ENCODE results near the gene SMPD3. TPM values are rescaled to one million over a fixed set of nuclear protein-coding genes. Genes with fewer than 3 reads are reported as not detected.

Gene SMPD3
- total RNA-seq, 1 experiment from 2014 or later, result not detected

DNA sequence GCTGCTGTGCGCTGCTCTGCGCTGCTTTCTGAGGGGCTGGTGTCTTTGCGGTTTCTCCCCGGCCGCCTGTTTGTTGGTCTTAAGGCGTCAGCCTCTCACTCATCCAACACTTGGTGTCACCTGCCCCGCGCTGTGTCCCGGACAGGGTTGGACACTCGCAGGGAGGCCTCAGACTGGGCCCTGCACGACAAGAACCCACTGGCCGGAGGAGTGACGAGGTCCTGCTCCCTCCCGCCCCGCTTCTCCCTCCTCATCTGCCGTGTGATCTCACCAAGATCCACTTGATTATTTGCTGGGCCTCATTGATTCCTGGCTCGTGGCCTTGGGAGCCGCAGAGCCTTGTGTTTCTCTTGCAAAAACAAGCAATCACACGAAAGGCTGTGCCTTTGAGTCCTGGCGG, 80.9 kb downstream of the SMPD3 start:
- H3K36me3 Mint-ChIP-seq (ENCODE audit: insufficient read depth, unreplicated experiment), result no peaks in the 10 kb centered on the region
- no peaks in the 10 kb centered on the region for H3K9me3 Mint-ChIP-seq (ENCODE audit: unreplicated experiment)
- peaks cover 5% of the 10 kb centered on the region for H3K4me1 Mint-ChIP-seq (ENCODE audit: insufficient read depth, unreplicated experiment)
- intact Hi-C loops (cut with micrococcal nuclease), result no loop called here
- no TSS peak for BruUV-seq (replicated peaks)
- H3K27ac Mint-ChIP-seq (ENCODE audit: low read depth, unreplicated experiment), result no peak overlapping the region
- no peak for DNase-seq (ENCODE audit: unreplicated experiment)
- TF ChIP-seq, protein P1, sequence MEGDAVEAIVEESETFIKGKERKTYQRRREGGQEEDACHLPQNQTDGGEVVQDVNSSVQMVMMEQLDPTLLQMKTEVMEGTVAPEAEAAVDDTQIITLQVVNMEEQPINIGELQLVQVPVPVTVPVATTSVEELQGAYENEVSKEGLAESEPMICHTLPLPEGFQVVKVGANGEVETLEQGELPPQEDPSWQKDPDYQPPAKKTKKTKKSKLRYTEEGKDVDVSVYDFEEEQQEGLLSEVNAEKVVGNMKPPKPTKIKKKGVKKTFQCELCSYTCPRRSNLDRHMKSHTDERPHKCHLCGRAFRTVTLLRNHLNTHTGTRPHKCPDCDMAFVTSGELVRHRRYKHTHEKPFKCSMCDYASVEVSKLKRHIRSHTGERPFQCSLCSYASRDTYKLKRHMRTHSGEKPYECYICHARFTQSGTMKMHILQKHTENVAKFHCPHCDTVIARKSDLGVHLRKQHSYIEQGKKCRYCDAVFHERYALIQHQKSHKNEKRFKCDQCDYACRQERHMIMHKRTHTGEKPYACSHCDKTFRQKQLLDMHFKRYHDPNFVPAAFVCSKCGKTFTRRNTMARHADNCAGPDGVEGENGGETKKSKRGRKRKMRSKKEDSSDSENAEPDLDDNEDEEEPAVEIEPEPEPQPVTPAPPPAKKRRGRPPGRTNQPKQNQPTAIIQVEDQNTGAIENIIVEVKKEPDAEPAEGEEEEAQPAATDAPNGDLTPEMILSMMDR (IDR thresholded peaks at IDR 0.05; ENCODE audit: unreplicated experiment), result no peak
- POLR2A ChIA-PET, result interaction anchor here (0.6 kb wide), 1 partner anchor 67 kb away, joined by 3 read pairs; no protein-coding TSS in a partner anchor
- H3K4me3 Mint-ChIP-seq (ENCODE audit: unreplicated experiment), result no peak overlapping the region
- peaks cover 19% of the 10 kb centered on the region for H3K27me3 Mint-ChIP-seq (ENCODE audit: insufficient read depth, unreplicated experiment)
- CTCF ChIA-PET, result interaction anchor here (0.5 to 1.8 kb wide), 3 partner anchors 143 to 909 kb away, joined by 3 to 9 read pairs (median 5); no protein-coding TSS in a partner anchor

DNA sequence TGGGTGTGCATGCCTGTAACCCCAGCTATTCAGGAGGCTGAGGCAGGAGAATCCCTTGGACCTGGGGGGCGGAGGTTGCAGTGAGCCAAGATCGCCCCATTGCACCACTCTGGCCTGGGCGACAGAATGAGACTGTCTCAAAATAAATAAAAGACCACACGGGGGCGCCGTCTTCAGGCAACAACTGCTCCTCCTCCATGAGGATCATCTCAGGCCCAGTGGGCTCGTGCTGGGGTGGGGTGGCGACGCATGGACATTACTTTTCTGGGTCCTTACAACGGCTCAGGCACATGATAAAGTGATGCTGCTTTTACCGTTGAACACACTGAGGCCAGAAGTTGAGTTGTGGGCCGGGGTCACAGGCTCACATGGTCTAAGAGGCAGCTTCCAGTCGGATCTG, 81.3 kb downstream of the SMPD3 start:
- Mint-ChIP-seq H3K36me3 (ENCODE audit: insufficient read depth, unreplicated experiment) (no peaks in the 10 kb centered on the region), H3K27me3 (ENCODE audit: insufficient read depth, unreplicated experiment) (peaks cover 15% of the 10 kb centered on the region), H3K27ac (ENCODE audit: low read depth, unreplicated experiment) (no peak overlapping the region), H3K9me3 (ENCODE audit: unreplicated experiment) (no peaks in the 10 kb centered on the region), H3K4me3 (ENCODE audit: unreplicated experiment) (no peak overlapping the region), H3K4me1 (ENCODE audit: insufficient read depth, unreplicated experiment) (peaks cover 5% of the 10 kb centered on the region)
- CTCF ChIA-PET, result interaction anchor here (0.6 to 1.8 kb wide), 9 partner anchors 12 to 250 kb away, joined by 3 to 9 read pairs (median 3); no protein-coding TSS in a partner anchor
- peak; percentile 57 for DNase-seq (ENCODE audit: unreplicated experiment)
- no TSS peak for BruUV-seq (replicated peaks)
- POLR2A ChIA-PET, result no interaction called here
- TF ChIP-seq, protein P1 (IDR thresholded peaks at IDR 0.05; ENCODE audit: unreplicated experiment), result peak; percentile 32
- intact Hi-C loops (cut with micrococcal nuclease), result no loop called here

DNA sequence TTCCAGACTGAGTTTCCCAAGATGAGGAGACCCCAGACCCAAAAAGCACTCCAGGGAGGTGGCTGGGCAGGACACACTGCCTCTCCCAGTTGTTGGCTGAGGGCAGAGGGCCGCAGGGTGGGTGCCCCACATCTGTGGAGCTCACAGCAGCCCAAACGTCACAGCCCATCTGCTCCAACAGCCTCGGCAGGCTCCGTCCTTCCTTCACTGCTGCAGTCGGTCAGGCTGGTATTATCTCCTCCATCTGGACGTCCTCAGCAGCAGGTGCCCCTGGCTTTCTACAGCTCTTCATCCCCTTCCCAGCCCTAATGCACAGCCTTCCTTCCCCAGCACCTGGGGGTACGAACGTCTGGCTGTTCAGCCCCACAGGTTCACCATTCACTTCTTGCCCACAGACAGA, 82.2 kb downstream of the SMPD3 start:
- TF ChIP-seq, protein P1 (IDR thresholded peaks at IDR 0.05; ENCODE audit: unreplicated experiment), result no peak
- Mint-ChIP-seq H3K36me3 (ENCODE audit: insufficient read depth, unreplicated experiment) (no peaks in the 10 kb centered on the region), H3K27me3 (ENCODE audit: insufficient read depth, unreplicated experiment) (peaks cover 15% of the 10 kb centered on the region), H3K4me1 (ENCODE audit: insufficient read depth, unreplicated experiment) (peaks cover 5% of the 10 kb centered on the region), H3K9me3 (ENCODE audit: unreplicated experiment) (no peaks in the 10 kb centered on the region), H3K27ac (ENCODE audit: low read depth, unreplicated experiment) (no peak overlapping the region), H3K4me3 (ENCODE audit: unreplicated experiment) (no peak overlapping the region)
- BruUV-seq (replicated peaks), result no TSS peak
- ChIA-PET POLR2A (no interaction called here), CTCF (interaction anchor here (0.7 to 1.8 kb wide), 4 partner anchors 85 to 154 kb away, joined by 3 to 9 read pairs (median 4); no protein-coding TSS in a partner anchor)
- DNase-seq (ENCODE audit: unreplicated experiment), result no peak
- intact Hi-C loops (cut with micrococcal nuclease), result no loop called here

DNA sequence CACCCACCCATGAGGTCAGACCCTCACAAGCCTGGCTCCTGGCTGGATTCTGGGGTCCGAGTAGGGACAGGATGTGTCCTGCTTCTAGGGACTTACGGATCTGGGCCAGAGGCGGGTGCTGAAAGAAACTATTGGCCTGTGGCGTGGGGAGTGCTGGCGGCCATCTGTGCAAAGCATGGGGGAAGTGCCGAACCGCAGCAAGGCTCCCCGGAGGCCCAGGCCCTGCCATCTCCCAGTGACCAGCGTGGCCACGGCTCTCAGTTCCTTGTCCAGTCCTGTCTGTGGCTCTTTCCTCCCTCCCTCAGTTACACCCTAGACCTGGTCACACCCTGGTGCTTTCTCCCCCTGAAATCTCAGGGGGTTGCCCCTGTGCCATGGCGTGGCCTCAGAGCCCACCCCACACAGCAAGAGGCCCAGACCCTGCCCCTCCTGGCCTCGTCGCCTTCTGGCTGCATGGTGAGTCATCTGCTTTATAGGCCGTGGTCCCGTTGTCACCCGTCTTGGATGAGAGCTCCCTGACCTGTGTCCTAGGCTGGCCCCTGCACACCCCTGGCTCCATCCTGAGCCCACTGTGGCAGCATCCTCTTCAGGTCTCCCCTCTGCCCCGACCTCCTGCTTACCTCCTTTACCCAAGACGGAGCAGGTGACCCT, 83.0 kb downstream of the SMPD3 start:
- Mint-ChIP-seq H3K4me3 (ENCODE audit: unreplicated experiment) (no peak overlapping the region), H3K27me3 (ENCODE audit: insufficient read depth, unreplicated experiment) (peaks cover 15% of the 10 kb centered on the region), H3K4me1 (ENCODE audit: insufficient read depth, unreplicated experiment) (peaks cover 5% of the 10 kb centered on the region), H3K27ac (ENCODE audit: low read depth, unreplicated experiment) (no peak overlapping the region), H3K36me3 (ENCODE audit: insufficient read depth, unreplicated experiment) (no peaks in the 10 kb centered on the region), H3K9me3 (ENCODE audit: unreplicated experiment) (no peaks in the 10 kb centered on the region)
- intact Hi-C loops (cut with micrococcal nuclease), result no loop called here
- POLR2A ChIA-PET, result no interaction called here
- BruUV-seq (replicated peaks), result no TSS peak
- TF ChIP-seq, protein P1 (IDR thresholded peaks at IDR 0.05; ENCODE audit: unreplicated experiment), result no peak
- CTCF ChIA-PET, result interaction anchor here (3.2 kb wide), 1 partner anchor 156 kb away, joined by 12 read pairs; no protein-coding TSS in a partner anchor
- no peak for DNase-seq (ENCODE audit: unreplicated experiment)

All from MCF 10A (cell line).